Activated CD4-positive, alpha-beta T cell treated with anti-CD3 and anti-CD28 coated beads, Interleukin-2, amount 50 U/mL, for 1 hour (primary cell): ENCODE results near the gene OR2T8.

Source experiments
- DNase-seq: peaks from one replicate; pipeline ENCODE4 v3.0.0-alpha.2; 2020

Gene OR2T8

GRCh38 chr1:247962911-247963588 lies 43.0 kb downstream of the OR2T8 start:
- DNase-seq: no peak

GRCh38 chr1:247964933-247965332 lies 44.9 kb downstream of the OR2T8 start, which contains the start of gene OR2AK2:
OR2AK2 (plus strand) TSS chr1:247965233; CDS start chr1:247965377, 144 bp downstream.
- no peak for DNase-seq

- DNase-seq: no peak
Observed at GRCh38 chr1:247966532-247967204, 46.6 kb downstream of the OR2T8 start.
